Epithelial cell of proximal tubule (primary cell): ENCODE results near the gene GATM. TPM values are rescaled to one million over a fixed set of nuclear protein-coding genes. Genes with fewer than 3 reads are reported as not detected.

Source experiments
- DNase-seq: peaks from one replicate; pipeline ENCODE4 v3.0.0-alpha.2; 2011; ENCODE audit warnings: low read depth
- H3K4me3 ChIP-seq: 2 replicates; pipeline ENCODE4 v1.5.1; 2011; ENCODE audit warnings: low read depth, mild to moderate bottlenecking, low read length
- total RNA-seq: library from RNA; depleted of rRNA; stranded (reverse); fragments of >200 nt; gene quantifications from 2 replicates; pipeline ENCODE4 v1.2.3, GENCODE V29; 2015
- TF ChIP-seq, protein P1 (sequence below): conservative IDR thresholded peaks from 2 replicates; pipeline ENCODE4 v1.5.1; 2012; ENCODE audit warnings: low read depth, mild to moderate bottlenecking, low read length

The GATM gene, protein sequence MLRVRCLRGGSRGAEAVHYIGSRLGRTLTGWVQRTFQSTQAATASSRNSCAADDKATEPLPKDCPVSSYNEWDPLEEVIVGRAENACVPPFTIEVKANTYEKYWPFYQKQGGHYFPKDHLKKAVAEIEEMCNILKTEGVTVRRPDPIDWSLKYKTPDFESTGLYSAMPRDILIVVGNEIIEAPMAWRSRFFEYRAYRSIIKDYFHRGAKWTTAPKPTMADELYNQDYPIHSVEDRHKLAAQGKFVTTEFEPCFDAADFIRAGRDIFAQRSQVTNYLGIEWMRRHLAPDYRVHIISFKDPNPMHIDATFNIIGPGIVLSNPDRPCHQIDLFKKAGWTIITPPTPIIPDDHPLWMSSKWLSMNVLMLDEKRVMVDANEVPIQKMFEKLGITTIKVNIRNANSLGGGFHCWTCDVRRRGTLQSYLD
- total RNA-seq, result 4.7 and 9.9 TPM in 2 replicates

DNA sequence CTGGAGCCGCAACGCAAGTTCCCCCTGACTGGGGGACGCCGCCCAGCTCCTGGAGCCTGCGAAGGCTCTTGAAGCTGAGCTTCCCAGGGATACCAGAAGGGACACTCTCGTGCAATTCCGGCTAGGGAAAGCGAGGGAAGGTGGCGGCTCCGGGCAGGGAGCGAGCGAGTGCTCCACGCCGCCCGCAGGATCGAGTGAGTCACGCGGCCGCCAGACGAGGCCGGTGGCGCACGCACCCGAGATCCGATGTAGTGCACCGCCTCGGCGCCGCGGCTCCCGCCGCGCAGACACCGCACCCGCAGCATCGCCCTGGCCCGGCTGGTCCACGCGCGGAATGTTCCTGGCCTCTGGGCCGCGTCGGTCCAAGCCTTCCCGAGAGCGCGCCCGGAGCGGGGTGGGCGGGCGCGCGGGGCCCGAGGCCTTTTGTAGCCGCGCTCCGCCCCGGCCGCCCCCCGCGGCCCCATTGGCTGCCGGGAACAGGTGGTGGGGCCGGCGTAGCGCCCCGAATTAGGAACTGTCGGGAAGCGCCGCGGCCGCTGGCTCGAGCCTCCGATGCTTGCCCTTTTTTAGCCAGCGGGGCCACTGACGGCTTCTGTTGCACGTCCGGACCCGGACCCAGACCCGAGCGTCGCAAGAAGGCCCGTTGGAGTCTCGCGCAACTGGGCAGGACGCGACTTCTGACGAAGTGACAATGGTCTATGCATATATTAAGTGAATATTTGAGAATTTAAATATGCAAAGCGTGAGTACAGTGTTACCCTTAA, at the start of gene GATM:
Gene GATM (minus strand): TSS at position 396 of the 764 bp plus-strand sequence. CDS start 91 bp downstream, at position 305.
- H3K4me3 ChIP-seq, result peak within 1 kb of the TSS; percentile 54
- no peak for DNase-seq
- TF ChIP-seq, protein P1, sequence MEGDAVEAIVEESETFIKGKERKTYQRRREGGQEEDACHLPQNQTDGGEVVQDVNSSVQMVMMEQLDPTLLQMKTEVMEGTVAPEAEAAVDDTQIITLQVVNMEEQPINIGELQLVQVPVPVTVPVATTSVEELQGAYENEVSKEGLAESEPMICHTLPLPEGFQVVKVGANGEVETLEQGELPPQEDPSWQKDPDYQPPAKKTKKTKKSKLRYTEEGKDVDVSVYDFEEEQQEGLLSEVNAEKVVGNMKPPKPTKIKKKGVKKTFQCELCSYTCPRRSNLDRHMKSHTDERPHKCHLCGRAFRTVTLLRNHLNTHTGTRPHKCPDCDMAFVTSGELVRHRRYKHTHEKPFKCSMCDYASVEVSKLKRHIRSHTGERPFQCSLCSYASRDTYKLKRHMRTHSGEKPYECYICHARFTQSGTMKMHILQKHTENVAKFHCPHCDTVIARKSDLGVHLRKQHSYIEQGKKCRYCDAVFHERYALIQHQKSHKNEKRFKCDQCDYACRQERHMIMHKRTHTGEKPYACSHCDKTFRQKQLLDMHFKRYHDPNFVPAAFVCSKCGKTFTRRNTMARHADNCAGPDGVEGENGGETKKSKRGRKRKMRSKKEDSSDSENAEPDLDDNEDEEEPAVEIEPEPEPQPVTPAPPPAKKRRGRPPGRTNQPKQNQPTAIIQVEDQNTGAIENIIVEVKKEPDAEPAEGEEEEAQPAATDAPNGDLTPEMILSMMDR, result peak; percentile 47

DNA sequence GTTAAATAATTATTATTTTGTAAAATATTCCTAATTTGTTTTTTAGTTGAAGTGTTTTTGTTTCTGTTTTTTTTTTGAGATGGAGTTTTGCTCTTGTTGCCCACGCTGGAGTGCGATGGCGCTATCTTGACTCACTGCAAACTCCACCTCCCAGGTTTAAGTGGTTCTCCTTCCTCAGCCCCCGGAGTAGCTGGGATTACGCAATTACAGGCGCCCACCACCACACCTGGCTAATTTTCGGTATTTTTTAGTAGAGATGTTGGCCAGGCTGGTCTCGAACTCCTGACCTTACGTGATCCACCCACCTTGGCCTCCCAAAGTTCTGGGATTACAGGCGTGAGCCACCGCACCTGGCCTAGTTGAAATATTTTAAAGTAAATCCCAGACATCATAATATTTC, 48.7 kb upstream of the GATM start:
- TF ChIP-seq, protein P1, result no peak
- H3K4me3 ChIP-seq, result no peak overlapping the region
- DNase-seq, result no peak

DNA sequence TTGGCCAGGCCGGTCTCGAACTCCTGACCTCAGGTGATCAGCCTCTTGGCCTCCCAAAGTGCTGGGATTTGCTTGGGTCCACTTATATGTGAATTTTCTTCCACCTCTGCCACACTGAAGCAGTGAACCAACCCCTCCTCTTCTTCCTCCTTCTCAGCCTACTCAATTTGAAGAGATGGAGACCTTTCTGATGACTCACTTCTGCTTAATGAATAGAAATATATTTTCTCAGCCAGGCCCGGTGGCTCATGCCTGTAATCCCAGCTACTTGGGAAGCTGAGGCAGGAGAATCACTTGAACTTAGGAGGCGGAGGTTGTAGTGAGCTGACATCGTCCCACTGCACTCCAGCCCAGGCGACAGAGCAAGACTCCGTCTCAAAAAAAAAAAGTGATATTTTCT, 46.8 kb upstream of the GATM start:
- H3K4me3 ChIP-seq, result no peak overlapping the region
- TF ChIP-seq, protein P1, result no peak
- no peak for DNase-seq

DNA sequence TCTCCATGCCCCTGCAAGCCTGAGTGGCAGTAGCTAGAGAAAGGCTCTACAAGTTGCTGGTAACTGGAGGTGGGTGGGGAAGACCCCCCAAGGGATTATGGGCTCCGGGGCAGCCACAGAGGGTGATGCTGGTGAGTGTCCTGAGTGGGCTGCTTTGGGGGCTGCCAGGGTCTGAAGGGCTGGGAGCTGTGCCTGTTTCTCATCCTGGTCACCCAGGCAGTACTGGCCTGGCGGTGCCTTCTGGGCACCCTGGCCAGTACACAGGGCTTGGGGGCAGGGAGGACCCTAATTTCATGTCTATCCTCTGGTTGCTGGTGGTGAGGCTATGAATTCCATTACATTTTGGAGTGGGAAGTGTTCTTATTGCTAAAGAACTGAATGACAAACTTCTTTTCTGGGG, 46.1 kb upstream of the GATM start:
- TF ChIP-seq, protein P1, result no peak
- DNase-seq, result no peak
- H3K4me3 ChIP-seq, result no peak overlapping the region

DNA sequence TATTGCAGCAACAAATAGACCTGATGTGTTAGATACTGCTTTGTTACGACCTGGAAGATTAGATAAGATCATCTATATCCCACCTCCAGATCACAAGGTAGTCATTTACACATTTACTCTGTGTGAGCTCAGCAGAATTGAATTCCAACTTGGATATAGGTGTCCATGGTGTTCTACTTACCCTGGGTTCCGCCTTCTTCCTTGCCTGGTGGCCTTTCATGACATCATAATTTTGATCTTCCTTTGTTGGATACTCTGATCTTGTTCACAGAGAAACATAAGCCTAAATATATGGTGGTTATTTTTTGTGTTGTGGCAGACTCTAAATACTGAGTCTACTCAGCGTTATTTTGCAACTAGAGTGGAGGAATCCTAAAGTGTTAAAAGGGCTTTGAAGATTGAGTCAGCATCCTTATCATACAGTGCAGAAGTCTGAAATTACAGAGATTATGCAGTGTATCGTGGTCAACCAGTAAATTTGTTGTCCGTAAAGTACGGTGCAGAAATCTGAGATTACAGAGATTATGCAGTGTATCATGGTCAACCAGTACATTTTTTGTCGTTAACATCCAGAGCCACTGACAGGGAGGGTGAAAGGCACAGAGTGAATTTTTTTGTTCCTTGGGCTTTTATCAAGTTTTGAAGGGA, 39.1 kb upstream of the GATM start:
- TF ChIP-seq, protein P1, result no peak
- DNase-seq, result no peak
- no peak overlapping the region for H3K4me3 ChIP-seq

DNA sequence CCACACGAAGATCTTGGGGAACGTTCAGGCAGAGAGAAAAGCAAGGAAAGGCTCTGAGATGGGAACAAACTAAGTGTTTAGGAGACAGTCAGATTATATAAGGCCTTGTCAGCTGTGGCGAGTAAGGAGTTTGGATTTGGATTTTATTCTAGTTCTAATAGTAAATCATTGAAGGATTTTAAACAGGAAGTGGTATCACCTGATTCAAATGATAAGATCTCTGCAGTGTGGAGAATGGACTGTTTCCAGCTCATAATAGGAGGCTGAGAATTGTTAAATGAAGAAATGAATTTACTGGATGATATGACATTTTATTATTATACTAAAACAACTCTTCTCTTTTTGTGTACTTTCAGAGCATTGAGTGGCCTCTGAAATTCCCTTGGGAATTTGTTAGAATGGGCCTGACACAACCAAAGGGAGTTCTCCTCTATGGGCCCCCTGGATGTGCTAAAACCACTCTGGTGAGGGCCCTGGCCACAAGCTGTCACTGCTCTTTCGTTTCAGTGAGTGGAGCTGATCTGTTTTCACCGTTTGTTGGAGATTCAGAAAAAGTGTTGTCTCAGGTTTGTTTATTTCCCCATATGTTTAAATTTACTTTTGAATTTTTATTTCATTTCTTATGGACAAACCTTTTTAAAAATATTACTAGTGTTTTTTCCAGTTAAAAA, 36.0 kb upstream of the GATM start:
- TF ChIP-seq, protein P1, result no peak
- no peak overlapping the region for H3K4me3 ChIP-seq
- DNase-seq, result no peak
